ENCODE measurements around the gene C3orf52. TPM values are rescaled to one million over a fixed set of nuclear protein-coding genes. Genes with fewer than 3 reads are reported as not detected.

Gene C3orf52
- total and polyA plus RNA-seq, 8 donors, result 4.9 to 30.5 (median 7.7) TPM

GRCh38 chr3:112097378-112097777 is 11.2 kb downstream of the C3orf52 start:
- no peak overlapping the region for H3K27ac ChIP-seq
- peak; percentile 86 for ATAC-seq
- no peak for TF ChIP-seq CTCF (IDR thresholded peaks at IDR 0.05)
- intact Hi-C loops (cut with DNase I), result no loop called here
- no peaks in the 10 kb centered on the region for H3K36me3 ChIP-seq
- H3K4me1 ChIP-seq, result peaks cover 0 to 9% of the 10 kb centered on the region in 2 donors
- peak in 1 of 4 donors; percentile 63 for DNase-seq
- no peaks in the 10 kb centered on the region for H3K9me3 ChIP-seq
- H3K27me3 ChIP-seq, result peaks cover 0 to 15% of the 10 kb centered on the region in 2 donors
- no peak overlapping the region for H3K4me3 ChIP-seq

DNA sequence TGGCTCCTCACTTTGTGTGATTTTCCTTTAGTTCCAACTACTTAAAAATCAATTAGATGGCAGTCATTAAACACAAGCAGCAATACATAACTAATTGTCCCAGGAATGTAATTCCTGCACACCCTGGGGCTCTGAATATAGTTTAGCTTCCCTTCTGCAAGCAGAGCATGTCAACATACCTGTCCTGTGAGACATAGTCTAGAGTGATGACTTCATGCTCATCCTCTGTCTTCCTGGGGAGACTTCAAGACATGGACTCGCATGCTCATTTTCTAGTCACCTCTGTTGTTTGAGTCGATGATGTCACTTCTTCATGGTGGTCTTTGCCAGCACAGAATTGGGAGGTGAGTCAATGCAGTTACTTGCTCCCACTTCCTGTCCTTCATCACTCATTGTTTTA is 15.7 kb downstream of the C3orf52 start:
- no peaks in the 10 kb centered on the region for H3K4me1 ChIP-seq
- H3K9me3 ChIP-seq, result no peaks in the 10 kb centered on the region
- no peak for DNase-seq
- ATAC-seq, result no peak
- no peak overlapping the region for H3K27ac ChIP-seq
- peaks cover 0 to 8% of the 10 kb centered on the region in 2 donors for H3K27me3 ChIP-seq
- intact Hi-C loops (cut with DNase I), result no loop called here
- H3K36me3 ChIP-seq, result no peaks in the 10 kb centered on the region
- no peak overlapping the region for H3K4me3 ChIP-seq
- TF ChIP-seq CTCF (IDR thresholded peaks at IDR 0.05), result no peak

DNA sequence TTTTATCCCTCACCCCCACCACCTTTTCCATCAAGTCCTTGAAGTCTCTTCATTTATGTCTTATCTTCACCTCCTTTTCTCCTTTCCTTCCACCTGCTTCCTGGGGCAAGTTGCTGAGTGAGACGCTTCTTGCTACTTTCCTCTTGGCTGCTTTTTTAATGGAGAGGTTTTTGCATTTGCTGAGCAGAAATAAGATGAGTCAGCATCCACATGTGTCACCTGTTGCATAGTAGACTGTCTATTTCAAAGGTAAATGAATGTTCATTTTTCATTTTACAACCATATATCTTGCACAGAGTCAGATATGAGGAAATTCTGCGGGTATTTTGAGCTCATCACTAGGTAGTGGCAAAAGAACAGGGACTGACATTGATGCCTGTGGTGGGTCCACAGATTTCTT is 18.6 kb downstream of the C3orf52 start:
- Histone ChIP-seq H3K36me3 (no peaks in the 10 kb centered on the region), H3K27me3 (no peaks in the 10 kb centered on the region), H3K9me3 (no peaks in the 10 kb centered on the region), H3K4me3 (no peak overlapping the region), H3K27ac (no peak overlapping the region), H3K4me1 (no peaks in the 10 kb centered on the region)
- intact Hi-C loops (cut with DNase I), result no loop called here
- TF ChIP-seq CTCF (IDR thresholded peaks at IDR 0.05), result no peak
- DNase-seq, result no peak
- ATAC-seq, result no peak

GRCh38 chr3:112109322-112109721 is 23.1 kb downstream of the C3orf52 start:
- ATAC-seq (no peak), DNase-seq (no peak)
- Histone ChIP-seq H3K27ac (no peak overlapping the region), H3K4me1 (no peaks in the 10 kb centered on the region), H3K36me3 (no peaks in the 10 kb centered on the region), H3K4me3 (no peak overlapping the region), H3K9me3 (no peaks in the 10 kb centered on the region), H3K27me3 (no peaks in the 10 kb centered on the region)
- TF ChIP-seq CTCF (IDR thresholded peaks at IDR 0.05), result no peak
- intact Hi-C loops (cut with DNase I), result no loop called here

- ATAC-seq (peak; percentile 96), DNase-seq (peak in 1 of 4 donors; percentile 38)
- Histone ChIP-seq H3K27me3 (no peaks in the 10 kb centered on the region), H3K36me3 (no peaks in the 10 kb centered on the region), H3K9me3 (no peaks in the 10 kb centered on the region), H3K4me3 (no peak overlapping the region), H3K27ac (no peak overlapping the region), H3K4me1 (no peaks in the 10 kb centered on the region)
- TF ChIP-seq CTCF (IDR thresholded peaks at IDR 0.05), result peak; percentile 53 to 55
- intact Hi-C loops (cut with DNase I), result no loop called here
Measured at GRCh38 chr3:112111785-112112402, 25.7 kb downstream of the C3orf52 start.

Data from left lung (tissue), 10 donors.